NCI-H2227 (cell line): ENCODE data around the gene ZNF592.
A peak's percentile ranks its signal among the peaks of the same experiment; 100 is the strongest.
"Not testable (repeated sequence)": the region's sequence is repeated elsewhere in the genome, so short reads cannot be mapped to it uniquely, and the experiment has no call there.

Experiments used
- DNase-seq: peaks from one replicate; lab custom pipeline; 2025; ENCODE audit not compliant: unreplicated experiment; lab: John Stamatoyannopoulos, UW

Gene ZNF592, protein sequence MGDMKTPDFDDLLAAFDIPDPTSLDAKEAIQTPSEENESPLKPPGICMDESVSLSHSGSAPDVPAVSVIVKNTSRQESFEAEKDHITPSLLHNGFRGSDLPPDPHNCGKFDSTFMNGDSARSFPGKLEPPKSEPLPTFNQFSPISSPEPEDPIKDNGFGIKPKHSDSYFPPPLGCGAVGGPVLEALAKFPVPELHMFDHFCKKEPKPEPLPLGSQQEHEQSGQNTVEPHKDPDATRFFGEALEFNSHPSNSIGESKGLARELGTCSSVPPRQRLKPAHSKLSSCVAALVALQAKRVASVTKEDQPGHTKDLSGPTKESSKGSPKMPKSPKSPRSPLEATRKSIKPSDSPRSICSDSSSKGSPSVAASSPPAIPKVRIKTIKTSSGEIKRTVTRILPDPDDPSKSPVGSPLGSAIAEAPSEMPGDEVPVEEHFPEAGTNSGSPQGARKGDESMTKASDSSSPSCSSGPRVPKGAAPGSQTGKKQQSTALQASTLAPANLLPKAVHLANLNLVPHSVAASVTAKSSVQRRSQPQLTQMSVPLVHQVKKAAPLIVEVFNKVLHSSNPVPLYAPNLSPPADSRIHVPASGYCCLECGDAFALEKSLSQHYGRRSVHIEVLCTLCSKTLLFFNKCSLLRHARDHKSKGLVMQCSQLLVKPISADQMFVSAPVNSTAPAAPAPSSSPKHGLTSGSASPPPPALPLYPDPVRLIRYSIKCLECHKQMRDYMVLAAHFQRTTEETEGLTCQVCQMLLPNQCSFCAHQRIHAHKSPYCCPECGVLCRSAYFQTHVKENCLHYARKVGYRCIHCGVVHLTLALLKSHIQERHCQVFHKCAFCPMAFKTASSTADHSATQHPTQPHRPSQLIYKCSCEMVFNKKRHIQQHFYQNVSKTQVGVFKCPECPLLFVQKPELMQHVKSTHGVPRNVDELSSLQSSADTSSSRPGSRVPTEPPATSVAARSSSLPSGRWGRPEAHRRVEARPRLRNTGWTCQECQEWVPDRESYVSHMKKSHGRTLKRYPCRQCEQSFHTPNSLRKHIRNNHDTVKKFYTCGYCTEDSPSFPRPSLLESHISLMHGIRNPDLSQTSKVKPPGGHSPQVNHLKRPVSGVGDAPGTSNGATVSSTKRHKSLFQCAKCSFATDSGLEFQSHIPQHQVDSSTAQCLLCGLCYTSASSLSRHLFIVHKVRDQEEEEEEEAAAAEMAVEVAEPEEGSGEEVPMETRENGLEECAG (N-terminal part only)

DNA sequence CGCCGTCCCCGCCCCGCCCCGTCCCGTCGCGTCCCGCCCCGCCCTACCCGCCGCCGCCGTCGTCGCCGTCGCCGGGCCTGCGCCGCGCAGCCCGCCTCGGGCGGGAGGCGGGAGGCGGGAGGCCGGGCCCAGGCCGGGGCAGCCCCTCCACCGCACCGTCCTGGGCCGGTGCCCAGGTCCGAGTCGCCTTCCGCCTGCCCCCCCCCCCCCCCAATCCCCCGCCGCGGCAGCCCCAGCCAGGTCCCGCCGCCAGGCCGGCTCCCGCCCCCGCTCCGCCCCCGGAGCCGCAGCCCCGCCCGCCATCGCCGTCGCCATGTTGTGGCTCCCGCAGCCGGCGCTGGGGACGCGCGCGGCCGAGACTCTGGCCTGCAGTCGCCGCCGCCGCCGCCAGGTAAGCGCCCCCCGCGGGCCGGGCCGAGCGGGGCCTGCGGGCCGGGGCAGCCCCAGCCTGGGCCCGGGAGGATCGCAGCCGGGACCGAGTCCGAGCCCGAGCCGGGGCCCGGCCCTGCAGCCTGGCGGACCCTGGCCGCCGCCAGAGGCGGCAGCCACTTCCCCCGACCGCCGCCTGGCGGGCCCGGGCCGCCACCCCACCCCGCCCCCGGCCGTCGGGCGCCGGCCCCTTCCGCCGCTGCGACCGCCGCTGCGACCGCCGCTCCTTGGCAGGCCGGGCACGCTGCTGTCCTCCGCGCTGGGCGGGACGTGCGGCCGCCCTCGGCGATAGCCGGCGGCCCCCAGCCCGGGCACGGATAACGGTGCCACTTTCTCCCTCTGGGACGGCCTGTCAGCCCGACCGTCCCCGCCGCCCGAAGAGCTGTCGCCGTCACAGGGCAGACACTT lies at the start of gene ZNF592:
ZNF592 (plus strand) TSS at position 319 of the 837 bp plus-strand sequence. CDS start 34,084 bp downstream, outside the sequence.
- peak; percentile 74 for DNase-seq

DNA sequence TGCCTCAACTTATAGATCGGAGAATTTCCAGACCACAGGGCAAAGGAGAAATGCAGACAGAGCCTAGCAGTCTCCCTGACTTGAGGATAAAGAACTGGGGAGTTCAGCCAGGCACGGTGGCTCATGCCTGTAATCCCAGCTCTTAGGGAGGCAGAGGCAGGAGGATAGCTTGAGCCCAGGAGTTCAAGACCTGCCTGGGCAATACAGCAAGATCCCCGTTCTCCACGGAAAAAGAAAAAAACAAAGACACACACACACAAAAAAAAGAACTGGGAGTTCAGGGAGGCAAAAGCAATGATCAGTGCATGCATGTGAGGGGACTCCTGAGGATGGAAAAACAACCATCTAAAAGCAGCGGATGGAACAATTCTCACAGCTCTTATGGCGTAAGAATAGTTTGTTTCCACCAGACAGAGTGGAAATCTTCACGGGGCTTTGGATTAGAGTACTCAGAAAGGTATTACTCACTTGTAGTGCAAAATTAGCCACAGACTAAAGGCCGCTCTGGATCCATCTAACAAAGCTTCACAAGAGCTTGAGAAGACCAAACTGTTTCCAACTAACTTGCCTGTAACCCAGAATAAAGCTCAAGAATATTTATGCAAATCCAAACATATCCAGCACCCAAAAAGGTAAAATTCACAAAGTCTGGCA lies 48.7 kb upstream of the ZNF592 start:
- DNase-seq, result no peak

DNA sequence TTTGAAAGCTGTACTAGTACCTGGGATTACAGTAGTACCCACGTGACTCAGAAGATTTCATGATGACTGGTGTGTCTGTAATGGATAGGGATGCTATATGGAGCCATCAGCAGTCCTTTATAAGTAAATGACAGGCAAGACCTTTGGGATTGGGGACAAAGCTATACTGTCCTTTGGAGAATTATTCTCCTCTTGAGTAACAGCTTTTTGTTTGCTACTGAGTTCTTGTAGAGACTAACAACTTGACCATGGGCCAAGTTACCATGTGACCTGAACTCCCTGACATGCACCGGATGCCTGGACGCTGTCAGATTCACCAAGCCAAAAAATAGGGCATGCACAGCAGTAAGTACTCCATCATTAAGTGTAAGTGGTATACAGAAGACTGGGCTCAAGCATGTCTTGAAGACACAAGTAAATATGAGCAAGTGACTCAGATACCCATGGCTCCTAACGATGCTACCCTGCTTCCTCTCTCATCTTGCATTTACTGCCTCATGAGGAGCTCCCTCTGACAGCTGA lies 45.4 kb upstream of the ZNF592 start:
- DNase-seq, result no peak

DNA sequence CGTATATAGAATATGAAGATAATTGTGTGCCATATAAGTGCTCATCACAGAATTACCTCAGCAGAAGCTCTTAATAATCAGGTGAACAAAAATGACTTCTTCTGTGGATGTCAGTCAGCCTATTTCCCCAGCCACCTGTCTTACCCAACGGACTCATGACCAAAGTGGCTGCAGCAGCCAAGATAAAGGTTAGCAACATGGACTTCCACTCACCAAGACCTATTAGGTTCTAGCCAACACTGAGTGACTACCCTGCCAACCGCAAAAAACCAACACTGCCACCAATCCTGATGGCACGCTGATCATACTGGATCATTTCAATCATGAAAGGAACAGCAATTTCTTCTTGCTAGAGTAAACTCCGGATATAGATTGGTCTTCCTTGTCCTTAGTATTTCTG lies 44.6 kb upstream of the ZNF592 start:
- no peak for DNase-seq

DNA sequence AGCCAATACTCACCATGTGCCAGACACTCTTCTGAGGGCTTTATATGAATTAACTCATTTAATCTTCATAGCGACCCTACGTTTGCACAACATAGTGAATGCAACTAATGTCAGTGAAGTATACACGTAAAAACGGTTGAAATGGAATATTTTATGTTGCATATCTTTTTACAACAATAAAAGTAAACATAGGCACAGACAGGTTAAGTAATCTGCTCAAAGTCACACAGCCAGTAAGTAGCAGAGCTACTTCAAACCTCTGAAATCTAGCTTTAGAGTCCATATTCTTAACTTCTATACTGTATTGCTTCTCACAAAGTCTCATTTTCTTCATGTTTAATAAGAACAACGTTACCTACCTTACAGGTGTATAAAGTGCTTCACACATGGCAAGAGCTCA lies 34.0 kb upstream of the ZNF592 start:
- no peak for DNase-seq

DNA sequence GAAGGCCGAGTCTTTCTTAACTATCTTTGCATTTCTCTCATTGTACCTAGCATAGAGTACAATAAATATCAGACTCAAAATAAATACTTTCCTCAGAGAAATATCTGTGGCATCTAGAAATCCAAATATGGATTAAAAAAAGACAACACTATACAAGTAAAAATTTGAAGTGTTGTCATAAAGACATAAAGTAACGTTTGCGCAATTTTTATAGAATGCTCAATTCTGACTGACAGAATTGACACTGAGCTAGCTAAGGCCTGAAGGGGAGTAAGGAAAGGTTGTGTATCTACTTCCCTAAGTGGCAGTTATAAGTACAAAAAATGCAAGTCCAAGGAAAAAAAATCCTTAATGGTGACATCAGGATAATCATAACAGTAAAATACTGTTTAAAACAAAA lies 33.6 kb upstream of the ZNF592 start:
- DNase-seq, result no peak

DNA sequence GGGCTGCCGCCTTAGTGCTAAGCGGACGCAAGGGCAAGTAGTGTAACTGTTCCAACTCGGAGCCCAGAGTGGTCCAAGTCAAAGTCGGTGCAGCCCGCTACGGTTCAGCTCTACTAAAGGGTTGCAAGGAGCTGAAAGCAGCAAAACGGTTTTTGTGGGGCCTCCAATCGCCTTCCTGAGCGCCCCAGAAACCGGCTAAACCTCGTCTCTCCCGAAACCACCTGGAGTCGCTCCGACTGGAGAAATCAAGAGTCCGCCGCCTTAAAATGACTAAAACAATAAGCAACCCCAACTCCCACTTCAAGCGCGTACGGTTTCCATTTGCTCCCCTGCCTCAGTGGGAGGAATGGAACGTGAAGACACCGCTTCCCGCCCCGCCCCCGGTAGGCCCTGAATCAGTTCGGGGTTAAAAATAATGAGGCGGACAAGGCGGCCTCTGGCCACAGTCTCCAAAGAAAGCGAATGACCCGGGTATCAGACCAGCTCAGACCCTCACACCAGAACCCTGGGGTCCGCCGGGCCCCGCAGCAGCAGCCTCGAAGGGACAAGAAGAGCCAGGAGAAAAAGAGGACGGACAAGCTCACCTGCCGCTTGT lies 32.9 kb upstream of the ZNF592 start:
- peak; percentile 33 for DNase-seq

DNA sequence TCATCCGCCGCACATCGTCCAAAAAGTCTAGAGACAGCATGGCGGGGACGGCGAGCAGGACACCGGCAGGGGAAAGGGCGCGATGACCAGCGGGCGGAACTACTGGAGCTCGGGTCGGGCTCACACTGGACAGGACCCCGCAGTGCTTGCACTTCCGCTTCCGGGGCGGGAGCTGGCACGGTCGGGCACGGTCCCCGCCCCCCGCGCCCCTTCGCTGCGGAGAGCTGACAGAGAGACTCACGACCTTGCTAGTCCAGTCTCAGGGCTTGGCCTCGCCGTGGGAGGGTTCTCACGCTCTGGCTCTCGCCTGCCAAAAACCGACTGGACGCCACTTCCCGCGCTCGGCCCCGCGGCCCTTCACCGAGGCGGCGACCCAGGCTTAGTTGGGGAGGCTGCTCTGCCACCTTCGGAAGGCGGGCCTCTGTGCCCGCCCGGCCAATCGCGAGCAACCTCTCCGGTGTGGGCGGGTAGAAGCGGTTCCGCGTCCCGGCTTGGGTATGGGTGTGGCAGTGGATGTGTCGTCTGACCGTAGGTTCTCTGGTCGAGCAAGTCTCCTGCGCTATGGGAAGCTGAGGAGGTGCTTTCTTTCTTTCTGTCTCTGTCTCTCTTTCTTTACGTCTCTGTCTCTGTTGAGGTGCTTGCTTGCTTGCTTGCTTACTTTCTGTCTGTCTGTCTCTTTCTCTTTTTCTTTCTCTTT lies 32.2 kb upstream of the ZNF592 start, which contains the start of gene SEC11A:
SEC11A (minus strand) TSS at position 104 of the 697 bp plus-strand sequence; CDS start at position 40, 64 bp downstream.
- DNase-seq, result peak; percentile 91

DNA sequence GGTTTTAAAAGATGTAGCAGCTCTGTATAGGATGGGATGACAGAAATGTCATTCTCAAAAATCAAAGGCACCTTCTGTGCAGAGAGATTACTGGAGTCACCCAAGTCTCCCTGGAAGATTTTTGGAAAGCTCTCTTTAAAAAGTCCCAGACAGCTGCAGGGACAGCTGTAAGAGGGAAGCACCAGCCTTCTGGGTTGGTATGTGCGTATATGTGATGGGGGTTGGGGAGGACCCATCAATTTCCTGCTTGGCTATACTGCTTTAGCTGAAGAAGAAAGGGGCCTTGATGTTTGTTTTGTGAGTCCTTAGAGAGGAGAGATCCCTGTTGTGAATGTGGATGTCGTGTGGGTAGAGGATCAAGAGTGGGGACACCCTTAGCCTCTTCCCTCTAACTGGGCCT lies 27.0 kb upstream of the ZNF592 start:
- no peak for DNase-seq

DNA sequence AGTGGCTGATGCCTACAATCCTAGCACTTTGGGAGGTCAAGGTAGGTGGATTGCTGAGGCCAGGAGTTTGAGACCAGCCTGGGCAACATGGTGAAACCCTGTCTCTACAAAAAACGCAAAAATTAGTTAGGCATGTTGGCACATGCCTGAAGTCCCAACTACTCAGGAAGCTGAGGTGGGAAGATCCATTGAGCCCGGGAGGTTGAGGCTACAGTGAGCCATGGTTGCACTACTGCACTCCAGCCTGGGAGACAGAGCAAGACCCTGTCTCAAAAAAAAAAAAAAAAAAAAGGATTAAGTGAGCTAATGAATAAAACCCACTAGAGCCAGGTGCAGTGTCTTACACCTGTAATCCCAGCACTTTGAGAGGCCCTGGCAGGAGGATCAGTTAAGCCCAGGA lies 25.8 kb upstream of the ZNF592 start:
- no peak for DNase-seq

DNA sequence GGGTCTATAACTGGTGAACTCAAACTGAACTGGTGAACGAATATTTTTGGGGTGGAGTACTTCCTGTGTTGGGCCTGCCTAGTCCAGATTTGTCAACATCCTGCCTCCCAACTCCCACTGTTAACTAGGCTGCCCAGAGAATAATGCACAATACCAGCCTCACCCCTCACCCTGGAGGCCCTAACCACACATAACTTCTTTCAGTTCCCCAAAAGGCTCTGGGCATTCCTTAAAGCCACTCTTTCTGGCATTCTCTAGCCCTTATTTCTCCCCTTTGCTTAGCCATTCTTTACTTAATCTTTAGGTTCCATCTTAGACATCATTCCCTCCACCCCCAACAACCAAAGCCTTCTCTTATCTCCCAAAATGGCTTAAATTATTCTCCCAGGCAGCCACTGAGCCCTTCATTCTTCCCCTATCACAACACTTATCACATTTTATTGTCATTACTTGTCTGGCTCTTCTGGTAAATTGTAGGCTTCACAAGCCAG lies 23.3 kb upstream of the ZNF592 start:
- DNase-seq, result no peak

DNA sequence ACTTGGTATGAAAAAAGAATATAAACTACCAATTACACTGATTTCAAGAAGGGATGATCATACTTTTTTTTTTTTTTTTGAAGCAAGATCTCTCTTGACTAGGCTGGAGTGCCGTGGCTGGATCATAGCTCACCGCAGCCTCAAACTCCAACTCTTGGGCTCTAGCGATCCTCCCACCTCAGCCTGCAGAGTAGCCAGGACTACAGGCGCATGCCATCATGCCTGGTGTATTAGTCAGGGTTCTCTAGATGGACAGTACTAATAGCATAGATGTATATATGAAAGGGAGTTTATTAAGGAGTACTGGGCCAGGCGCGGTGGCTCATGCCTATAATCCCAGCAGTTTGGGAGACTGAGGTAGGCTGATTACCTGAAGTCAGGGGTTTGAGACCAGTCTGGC lies 21.0 kb upstream of the ZNF592 start:
- DNase-seq, result no peak

DNA sequence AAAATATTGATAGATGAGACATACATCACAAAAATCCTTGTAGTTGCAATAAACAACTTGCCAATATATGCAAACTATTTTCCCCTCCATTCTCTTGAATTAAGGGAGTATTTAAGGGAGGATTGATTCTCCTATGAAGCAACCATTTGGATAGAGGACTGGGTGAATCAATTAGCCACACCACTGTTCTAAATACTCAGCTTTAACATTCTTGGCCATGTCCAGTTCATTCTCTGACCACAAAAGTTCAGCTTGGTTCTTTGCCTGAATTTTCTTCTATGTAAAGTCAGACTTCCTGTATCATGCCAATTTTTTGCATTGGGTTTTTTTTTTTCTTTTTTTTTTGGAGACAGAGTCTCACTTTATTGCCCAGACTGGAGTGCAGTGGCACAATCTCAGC lies 16.6 kb upstream of the ZNF592 start:
- DNase-seq, result no peak

DNA sequence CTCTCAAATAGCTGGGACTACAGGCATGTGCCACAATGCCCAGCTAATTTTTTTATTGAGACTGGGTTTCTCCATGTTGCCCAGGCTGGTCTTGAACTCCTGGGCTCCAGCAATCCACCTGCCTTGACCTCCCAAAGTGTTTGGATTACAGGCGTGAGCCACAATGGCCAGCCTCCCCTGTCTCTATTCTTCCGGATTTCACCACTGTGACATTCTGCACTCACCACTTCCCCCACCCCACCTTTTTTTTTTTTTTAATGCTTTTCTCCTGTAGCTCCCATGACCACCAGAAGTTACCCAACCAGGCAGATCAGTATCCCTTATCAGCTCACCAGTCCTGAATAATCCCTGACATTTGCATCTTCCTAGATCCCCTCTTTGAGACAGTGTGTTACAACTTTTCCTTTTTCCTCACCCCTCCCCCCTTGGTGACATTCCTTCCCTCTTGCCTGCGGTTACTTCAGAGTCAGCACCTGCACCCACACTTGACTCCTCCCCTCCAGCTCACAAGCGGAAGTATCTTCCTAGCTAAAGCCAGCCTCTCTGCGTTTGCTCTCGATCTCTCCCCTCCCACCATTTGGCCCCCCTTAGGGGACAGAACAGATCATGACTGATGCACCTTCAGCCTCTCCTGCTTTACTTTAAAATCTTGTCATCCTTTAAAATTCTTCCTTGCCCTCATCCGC lies 13.5 kb upstream of the ZNF592 start:
- DNase-seq, result peak; percentile 36

DNA sequence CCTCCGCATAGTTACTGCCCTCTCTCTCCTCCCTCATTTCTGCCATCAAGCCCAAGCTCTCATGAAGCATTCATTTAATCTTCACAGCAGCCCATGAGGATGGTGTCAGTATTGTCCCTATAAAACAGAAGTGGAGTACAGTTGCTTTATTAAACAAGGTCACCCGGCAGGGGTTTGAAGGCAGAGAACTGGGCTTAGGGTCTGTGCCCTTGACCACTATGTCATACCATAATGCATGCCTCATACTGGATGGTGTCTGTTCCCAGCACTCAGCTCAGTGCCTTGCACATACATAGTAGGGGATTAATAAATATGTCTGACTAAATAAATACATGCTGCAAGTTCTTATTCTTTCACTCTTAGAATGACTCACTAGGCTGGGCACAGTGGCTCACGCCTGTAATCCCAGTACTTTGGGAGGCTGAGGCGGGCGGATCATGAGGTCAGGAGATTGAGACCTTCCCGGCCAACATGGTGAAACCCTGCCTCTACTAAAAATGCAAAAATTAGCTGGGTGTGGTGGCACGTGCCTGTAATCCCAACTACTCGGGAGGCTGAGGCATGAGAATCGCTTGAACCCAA lies 12.8 kb upstream of the ZNF592 start:
- not testable (repeated sequence) for DNase-seq

DNA sequence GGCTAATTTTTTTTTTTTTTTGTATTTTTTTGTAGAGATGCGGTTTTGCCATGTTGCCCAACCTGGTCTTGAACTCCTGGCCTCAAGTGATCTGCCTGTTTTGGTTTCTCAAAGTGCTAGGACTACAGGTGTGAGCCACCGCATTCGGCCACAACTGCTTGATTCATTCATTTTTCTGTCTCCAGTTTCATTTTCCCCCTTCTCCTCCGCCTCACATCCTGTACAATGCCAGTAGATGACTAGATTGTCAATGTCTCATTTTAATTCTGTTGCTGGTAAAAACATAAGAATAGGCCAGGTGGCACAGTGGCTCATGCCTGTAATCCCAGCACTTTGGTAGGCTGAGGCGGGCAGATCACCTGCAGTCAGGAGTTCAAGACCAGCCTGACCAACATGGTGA lies 12.0 kb upstream of the ZNF592 start:
- no peak for DNase-seq

DNA sequence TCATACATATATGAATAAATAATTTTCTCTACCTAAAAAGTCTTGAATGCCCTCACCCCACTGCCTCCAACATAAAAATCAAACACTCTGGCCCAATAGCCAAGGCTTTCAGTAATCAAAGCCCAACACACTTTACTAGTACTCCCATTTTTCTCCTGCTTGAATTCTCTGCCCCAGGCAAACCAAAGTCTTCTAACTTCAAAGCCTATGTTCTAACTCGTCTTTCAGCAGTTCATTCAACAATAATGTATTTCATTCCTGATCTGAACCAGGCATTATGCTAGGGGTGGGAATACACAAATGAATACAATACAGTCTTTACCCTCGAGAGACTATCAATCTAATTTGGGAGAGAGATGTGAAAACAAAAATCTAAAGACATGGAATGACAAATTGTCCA lies 11.4 kb upstream of the ZNF592 start:
- no peak for DNase-seq

DNA sequence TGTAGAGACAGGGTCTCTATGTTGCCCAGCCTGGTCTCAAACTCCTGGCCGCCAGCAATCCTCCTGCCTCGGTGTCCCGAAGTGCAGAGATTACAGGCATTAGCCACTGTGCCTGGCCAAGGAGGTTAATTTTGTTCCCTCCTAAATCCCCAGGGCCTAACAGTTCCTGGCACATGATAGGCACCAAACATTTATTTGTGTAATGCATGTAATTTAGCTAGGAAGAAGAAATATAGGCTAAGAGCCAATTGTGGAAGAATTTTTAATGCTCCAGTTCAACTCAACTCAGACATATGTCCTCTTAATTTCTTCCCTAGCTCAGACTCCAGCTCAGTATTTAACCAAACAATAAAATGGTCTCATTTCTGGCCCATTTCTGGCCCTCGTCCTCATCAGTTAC lies 7.7 kb upstream of the ZNF592 start:
- DNase-seq, result no peak
